HG03520 (cell line): ENCODE results near the gene FBXO17.
"Not testable (repeated sequence)": the region's sequence is repeated elsewhere in the genome, so short reads cannot be mapped to it uniquely, and the experiment has no call there.

ENCODE experiments used
- ATAC-seq: cut with Tn5 transposase; IDR thresholded peaks from one replicate; pipeline ENCODE4 v1.9.1; 2021; ENCODE audit warnings: mild to moderate bottlenecking, moderate library complexity; ENCODE audit not compliant: unreplicated experiment

Gene FBXO17, protein sequence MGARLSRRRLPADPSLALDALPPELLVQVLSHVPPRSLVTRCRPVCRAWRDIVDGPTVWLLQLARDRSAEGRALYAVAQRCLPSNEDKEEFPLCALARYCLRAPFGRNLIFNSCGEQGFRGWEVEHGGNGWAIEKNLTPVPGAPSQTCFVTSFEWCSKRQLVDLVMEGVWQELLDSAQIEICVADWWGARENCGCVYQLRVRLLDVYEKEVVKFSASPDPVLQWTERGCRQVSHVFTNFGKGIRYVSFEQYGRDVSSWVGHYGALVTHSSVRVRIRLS

DNA sequence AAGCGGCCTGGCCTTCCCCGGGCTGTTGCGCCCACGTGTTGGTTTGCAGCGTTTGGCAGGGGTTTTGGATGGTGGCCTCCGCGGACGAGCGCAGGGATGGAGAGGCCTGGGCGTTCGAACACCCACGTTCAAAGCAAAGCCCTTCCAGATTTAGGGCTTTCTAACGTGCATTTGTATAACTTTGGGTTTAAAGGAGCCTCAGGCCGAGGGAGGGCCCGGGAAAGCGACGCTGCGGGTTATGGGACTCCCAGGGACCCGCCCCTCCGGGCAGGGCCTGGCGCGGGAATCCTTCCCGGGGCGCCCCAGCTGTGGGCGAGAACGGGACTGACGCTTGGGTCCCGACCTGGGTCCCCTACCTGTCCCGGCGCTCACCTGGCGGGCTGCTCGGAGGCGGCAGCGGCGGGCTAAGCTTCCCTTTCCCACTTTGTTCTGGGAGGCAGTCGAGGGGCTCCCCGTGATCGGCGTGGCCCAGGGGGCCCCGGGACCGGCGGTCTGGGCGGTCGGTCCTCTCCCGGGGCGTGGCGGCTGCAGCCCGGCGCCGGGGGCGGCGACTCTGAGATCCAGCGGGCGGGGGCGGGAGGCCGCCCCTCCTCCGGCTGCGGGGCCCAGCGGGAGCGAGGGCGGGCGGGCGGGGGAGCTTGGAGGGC is at the start of gene FBXO17:
FBXO17 (minus strand) TSS at position 529 of the 647 bp plus-strand sequence. CDS start 25,423 bp downstream, outside the sequence.
- ATAC-seq = no peak

GRCh38 chr19:39024875-39025641 is 49.5 kb upstream of the FBXO17 start:
- ATAC-seq = no peak

DNA sequence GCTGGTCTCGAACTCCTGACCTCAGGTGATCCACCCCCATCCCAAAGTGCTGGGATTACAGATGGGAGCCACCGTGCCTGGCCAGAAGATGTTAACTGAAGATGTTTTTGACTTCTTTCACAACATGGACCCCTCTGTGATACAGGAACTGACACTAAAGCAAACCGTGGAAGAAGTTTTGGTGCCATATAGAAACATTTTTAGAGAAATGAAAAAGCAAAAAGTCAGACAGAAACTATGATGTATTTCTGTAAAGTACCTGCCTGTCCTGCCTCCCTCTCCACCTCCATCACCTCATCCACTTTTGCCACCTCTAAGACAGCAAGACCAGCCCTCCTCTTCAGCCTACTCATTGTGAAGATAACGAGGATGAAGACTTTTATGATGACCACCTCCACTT is 45.5 kb upstream of the FBXO17 start:
- ATAC-seq = no peak

GRCh38 chr19:39017646-39018045 is 42.1 kb upstream of the FBXO17 start:
- no peak for ATAC-seq

DNA sequence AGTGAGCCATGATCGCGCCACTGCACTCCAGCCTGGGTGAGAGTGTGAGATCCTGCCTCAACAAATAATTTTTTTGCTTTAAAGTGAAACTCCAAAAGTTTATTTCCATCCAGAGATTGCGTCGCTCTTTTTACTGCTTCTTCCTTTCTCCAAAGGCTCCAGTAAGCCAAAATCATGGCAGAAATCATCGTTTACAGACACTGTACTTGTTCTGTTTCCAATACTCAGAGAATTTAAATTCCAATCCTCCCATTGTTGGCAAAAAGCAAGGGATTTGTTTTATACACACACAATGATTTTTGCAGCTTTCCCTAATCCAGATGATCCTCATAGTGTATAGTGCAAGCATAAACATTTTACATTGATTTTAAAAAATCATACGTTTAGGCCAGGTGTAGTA is 41.5 kb upstream of the FBXO17 start:
- ATAC-seq = no peak

DNA sequence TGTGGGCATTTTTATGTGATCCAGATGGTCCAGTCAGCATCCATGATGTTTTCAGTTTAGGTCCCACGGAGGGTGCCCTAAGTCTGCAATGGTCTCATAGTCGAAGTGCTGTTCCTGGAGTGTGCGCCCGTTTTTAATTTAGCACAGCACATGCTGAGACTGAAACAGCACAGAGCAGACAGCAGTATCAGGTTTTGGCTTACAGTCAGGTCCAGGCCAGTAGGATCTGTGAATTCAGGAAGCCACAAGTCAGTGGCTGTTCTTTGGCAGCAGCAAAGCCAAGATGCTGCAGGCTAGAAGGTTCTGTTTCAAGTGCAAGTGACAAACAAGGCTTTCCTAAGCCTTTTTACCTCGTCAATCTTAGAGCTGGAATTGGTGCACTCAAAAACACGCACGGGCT is 38.5 kb upstream of the FBXO17 start:
- no peak for ATAC-seq

- ATAC-seq = no peak
Measured at GRCh38 chr19:39009001-39009400, 33.5 kb upstream of the FBXO17 start.

DNA sequence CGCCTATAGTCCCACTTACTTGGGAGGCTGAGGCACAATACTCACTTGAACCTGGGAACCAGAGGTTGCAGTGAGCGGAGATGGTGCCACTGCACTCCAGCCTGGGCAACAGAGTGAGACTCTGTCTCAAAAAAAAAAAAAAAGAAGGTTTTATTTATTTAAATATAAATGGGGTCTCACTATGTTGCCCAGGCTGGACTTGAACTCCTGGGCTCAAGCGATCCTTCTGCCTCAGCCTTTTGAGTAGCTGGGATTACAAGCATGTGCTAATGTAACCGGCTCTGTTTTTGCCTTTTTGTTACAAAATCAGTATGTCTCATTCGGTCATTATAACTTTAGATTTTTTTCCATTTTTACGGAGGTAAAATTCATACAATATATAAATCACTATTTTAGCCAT is 32.6 kb upstream of the FBXO17 start:
- ATAC-seq = no peak

- no peak for ATAC-seq
Measured at GRCh38 chr19:39007096-39007495, 31.6 kb upstream of the FBXO17 start.

DNA sequence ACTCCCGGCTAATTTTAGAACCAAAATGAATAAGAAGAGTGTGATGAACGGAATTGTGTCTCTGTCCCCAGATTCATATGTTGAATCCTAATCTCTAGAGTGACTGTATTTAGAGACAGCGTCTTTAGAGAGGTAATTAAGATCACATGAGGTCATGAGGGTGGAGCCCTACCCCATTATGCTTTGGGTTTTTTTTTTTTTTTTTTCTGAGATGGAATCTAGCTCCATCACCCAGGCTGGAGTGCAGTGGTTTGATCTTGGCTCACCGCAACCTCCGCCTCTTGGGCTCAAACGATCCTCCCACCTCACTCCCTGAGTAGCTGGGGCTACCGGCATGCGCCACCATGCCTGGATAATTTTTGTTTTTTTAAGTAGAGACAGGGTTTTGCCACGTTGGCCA is 28.9 kb upstream of the FBXO17 start:
- ATAC-seq = no peak

- ATAC-seq = no peak
Measured at GRCh38 chr19:39003796-39004195, 28.3 kb upstream of the FBXO17 start.

- ATAC-seq = no peak
Measured at GRCh38 chr19:39003188-39003587, 27.6 kb upstream of the FBXO17 start.

DNA sequence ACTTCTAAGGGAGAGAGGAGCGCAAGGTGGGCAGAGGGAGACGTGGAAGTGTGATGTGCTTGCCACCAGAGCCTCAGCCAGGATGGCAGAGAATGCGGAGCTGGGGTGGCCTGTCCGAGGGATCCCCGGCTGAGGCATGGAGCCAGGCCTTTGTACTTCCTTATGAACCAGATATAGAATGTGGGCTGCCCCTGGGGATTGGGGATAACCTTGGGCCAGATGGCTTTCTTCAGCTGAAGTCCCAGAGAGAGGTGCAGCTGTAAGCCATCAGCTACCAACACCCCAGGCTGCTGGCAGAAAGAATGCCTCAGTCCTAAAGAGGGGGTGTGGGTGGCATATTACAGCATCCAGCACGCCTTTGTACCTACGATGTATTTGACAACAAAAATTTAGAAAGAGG is 25.5 kb upstream of the FBXO17 start:
- no peak for ATAC-seq

- not testable (repeated sequence) for ATAC-seq
Measured at GRCh38 chr19:38997576-38997975, 22.0 kb upstream of the FBXO17 start.

- no peak for ATAC-seq
Measured at GRCh38 chr19:38993271-38993670, 17.7 kb upstream of the FBXO17 start.

DNA sequence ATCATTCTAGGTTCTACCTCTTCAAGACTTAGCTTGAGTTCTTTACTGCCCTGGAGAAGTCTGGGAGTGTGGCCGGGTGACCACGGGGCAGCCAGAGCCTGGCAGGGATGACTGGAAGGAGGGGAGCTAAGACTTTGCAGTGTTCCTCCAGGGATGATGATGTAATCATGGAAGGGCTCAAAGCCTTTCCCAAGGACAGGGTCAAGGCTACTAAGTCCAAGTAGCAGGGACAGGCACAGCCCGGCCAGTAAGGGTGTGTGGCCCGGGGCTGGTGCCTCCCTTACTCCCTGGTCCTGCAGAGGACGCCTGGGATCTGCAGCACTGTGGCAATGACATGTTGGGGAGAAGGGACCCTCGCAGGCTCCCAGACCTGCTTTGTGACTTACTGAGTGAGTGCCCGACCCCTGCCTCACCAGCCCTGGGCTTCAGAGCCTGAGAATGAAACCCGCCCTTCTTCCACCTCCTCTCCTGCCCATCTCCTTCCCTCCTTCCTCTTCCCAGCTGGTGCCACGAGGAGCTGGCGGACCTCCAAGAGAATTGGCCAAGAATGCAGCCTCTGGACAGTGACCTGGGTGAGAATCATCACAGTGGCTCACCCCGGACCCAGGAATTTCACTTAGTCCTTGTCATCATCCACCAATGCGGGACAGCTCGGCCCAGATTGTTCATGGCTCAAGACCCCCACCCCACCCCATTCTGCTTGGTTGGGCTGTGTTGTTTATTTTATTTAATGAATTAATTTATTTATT is 15.6 kb upstream of the FBXO17 start:
- ATAC-seq = no peak

DNA sequence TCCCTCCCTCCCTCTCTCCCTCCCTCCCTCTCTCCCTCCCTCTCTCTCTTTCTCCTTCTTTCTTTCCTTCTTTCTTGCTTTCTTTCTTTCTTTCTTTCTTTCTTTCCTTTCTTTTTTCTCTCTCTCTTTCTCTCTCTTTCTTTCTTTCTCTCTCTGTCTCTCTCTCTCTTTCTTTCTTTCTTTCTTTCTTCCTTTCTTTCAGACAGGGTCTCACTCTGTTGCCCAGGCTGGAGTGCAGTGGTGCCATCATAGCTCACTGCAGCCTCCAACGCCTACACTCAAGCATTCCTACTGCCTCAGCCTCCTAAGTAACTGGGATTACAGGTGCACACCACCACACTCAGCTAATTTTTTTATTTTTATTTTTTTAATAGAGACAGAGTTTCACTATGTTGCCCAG is 14.1 kb upstream of the FBXO17 start:
- not testable (repeated sequence) for ATAC-seq

GRCh38 chr19:38989066-38989605 is 13.6 kb upstream of the FBXO17 start:
- no peak for ATAC-seq

DNA sequence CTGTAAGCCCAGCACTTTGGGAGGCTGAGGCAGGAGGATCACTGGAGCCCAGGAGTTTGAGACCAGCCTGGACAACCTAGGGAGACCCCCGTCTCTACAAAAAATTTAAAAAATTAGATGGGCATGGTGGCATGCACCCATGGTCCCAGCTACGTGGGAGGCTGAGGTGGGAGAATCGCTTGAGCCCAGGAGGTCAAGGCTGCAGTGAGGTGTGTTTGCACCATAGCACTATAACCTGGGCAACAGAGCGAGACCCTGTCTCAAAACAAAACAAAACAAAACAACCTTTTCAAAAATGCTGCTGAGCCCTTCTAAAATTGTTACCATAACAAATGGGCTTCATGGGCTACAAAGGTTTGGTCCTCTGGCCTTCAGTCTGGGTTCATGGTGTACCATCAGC is 13.1 kb upstream of the FBXO17 start:
- not testable (repeated sequence) for ATAC-seq

GRCh38 chr19:38987745-38988144 is 12.2 kb upstream of the FBXO17 start:
- not testable (repeated sequence) for ATAC-seq

DNA sequence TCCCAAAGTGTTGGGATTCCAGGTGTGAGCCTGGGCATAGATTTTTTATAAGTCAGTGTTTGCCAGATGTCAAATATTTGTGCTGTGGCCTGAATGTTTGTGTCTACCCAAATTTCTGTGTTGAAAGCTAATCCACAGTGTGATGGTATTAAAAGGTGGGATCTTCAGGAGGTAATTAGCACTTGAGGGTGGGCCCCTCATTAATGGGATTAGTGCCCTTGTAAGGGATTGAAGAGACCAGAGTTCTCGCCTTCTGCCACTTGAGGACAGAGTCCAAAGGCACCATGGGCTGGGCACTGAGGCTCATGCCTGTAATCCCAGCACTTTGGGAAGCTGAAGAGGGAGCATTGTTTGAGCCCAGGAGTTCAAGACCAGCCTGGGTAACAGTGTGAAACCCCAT is 9.7 kb upstream of the FBXO17 start:
- no peak for ATAC-seq
